GM12865 (cell line): Measurements from ENCODE around the gene MAGEF1.

Source experiments
- DNase-seq: peaks from one replicate; pipeline ENCODE4 v3.0.0; 2010; ENCODE audit warnings: low read depth
- H3K4me3 ChIP-seq: 2 replicates; pipeline ENCODE4 v1.5.1; 2011; ENCODE audit warnings: mild to moderate bottlenecking, low read depth, low read length, control low read depth
- CTCF ChIP-seq: IDR thresholded peaks from 2 replicates; pipeline ENCODE4 v1.5.1; 2011; ENCODE audit warnings: low read length, control low read depth, low read depth, inconsistent platforms; ENCODE audit not compliant: insufficient read depth; ENCODE audit errors: missing control alignments

The MAGEF1 gene

DNA sequence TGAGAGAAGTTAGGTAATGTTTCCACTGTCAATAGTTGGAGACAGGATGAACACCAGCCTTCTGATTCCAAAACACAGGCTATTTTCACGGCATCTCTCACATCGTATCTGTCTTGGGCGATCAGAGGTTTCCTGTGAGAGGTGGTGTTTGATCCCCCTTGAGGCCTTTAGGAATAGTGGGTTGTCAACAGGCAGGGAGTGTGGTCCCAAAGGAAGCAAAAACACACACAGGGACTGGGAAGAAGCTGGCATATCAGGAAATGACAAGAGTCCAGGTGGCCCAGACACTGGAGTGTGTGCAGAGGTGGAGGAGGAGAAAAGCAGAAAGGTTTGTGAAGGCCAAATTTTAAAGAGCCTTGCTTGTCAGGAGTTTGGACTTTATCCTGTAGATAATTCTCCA lies 6.6 kb upstream of the MAGEF1 start:
- H3K4me3 ChIP-seq, result no peak overlapping the region
- no peak for DNase-seq
- TF ChIP-seq CTCF, result no peak

DNA sequence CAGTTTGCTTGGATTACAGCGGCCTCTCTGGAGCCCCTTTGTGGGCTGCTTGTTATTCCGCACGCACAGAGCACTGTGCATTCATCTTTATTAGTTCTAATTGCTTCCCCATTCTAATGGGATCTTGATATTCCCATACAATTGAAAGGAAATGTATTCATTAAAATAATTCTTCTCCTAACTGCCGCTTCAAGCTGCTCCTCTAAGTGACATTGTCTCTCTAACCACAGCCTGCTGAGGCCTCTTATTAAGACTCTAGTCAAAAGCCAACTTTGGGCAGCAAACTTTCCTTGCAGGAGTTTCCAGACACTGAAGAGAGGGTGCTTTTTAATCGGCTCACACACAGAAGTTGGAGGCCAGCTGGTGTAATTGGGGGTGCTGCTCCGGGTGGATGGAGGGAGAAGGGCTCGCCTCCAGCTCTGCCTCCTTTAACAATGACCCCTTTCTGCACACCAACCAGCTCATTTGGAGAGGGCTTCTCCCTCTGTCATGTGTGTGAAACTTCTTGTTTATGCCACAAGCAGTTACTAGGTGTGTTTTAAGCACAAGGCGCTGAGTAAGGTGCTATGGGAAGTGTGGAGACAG lies 5.6 kb upstream of the MAGEF1 start:
- TF ChIP-seq CTCF, result no peak
- no peak overlapping the region for H3K4me3 ChIP-seq
- no peak for DNase-seq

DNA sequence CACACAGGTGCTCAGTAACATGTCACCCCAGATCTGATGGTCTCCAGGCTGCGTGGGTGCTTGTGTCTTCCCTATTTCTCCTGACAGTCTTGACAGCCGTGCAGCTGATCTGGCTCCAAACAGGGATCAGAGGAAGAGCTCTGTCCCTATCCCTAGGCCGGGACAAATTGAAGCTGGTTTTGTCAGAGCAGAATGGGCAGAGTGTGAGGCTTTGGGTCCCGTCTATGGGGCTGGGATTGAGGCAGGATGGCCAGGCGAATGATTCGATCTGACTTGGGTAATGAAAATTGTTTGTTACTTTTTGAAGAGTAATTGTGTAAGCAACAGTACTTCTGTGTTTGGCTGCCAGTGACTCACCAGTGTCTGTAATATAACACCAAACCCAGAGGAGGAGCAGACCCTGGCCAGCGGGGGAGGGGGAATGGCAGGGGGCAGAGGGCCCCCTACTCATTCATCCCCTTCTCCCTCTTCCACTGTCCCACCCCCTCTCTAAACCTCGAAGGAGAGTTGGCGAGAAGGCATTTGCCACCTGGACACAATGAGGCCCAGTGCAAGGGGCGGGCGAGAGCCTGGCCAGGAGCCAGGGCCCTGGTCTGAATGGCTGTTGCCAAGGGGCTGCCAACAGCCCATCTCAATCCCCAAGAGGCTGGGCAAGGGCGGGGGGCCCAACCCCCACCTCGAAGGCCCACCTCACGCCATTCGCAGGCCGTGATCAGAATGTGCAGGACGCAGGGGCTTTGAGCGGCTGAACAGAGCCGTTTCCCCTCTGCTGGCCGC lies 4.9 kb upstream of the MAGEF1 start:
- no peak overlapping the region for H3K4me3 ChIP-seq
- no peak for TF ChIP-seq CTCF
- no peak for DNase-seq

DNA sequence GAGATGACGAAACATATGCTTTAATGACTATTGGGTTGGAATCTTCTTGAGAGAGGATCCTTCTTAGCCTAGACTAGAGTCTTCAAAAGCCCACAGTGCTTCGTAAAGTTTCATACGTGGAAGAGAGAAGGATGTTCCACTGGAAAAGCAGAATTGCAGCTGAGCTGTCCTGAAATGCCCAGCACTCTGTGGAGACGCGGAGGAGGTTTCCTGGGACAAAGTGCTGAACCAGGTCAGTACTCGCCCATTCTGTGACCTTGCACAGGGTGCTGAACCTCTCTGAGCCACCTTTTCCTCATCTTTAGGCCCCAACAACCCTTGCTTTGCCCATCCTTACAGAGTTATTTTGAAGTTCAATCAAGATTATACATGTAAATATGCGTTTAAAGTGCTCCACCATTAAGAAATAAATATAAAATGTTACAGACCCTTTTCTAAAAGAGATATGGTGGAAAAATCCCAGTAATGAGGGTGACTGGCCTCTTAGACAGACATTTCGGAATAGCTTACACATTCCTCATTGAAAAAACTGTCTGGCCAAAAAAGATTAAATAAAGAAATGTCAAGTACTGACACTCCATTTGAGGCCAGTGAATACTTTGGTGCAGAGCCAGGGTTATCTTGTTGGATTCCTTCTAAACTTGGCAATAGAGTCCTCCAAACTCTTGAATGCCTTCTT lies 4.2 kb upstream of the MAGEF1 start:
- TF ChIP-seq CTCF, result no peak
- DNase-seq, result no peak
- no peak overlapping the region for H3K4me3 ChIP-seq

GRCh38 chr3:184713521-184713920 lies 1.7 kb upstream of the MAGEF1 start:
- DNase-seq, result no peak
- H3K4me3 ChIP-seq, result no peak overlapping the region
- TF ChIP-seq CTCF, result no peak

- H3K4me3 ChIP-seq, result no peak overlapping the region
Measured at GRCh38 chr3:184713040-184713355, 1.1 kb upstream of the MAGEF1 start.

More at GRCh38 chr3:184713040-184713355, 1.1 kb upstream of the MAGEF1 start:
- DNase-seq, result no peak
- TF ChIP-seq CTCF, result no peak
